Measurements from ENCODE around the gene PURA. TPM values are rescaled to one million over a fixed set of nuclear protein-coding genes. Genes with fewer than 3 reads are reported as not detected.

The PURA gene
- total and polyA plus RNA-seq, 2 of the 13 experiments (the other 11 are each of a cell fraction or from before 2014, with no cell fraction given): 2.0 to 5.0 TPM

DNA sequence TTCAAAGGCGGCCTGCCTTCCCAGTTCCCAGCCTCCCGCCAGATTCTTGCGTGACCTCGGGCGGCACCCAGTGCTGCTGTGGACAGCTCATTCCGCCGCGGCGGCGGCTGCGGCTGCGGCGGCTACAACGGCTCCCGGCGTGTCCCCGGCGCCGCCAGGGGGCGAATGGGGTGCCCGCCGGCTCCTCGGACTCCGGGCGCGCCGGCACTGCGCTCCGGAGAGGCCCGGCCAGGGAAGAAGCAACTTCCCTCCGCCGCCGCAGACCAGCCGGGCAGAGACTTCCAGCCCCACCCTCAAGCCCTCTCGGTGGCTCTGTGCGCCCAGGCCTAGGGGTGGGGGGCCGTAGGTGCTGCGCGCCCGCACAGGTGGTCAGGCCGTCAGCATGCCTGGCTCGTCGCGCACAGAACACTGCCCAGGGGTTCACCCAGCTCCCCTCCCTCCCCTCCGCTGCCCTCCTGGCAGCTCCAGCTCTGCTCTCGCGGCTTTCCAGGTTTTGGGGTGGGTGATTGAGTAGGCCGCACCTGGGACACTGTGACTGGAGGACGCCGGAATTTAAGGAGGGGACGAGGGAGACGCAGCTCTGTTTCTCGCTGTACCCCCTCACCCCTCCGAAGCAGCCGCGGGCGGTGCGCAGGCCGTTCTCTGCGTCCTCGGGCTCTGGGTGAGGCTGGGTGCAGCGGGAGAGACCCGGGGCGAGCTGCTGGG lies 32.1 kb downstream of the PURA start:
- H2AFZ ChIP-seq (ENCODE audit: low read length): no peak overlapping the region
- H4K20me1 ChIP-seq (ENCODE audit: insufficient read depth, low read length): peaks cover 19% of the 10 kb centered on the region
- H3K36me3 ChIP-seq (replicated peaks in 1 of 2; ENCODE audit: control insufficient read depth in 1 of 2, insufficient read depth in 2 of 2, low read length in 2 of 2): no peaks in the 10 kb centered on the region
- no TSS peak for BruUV-seq (replicated peaks)
- ATAC-seq: peak; percentile 90
- no peak overlapping the region for H3K27ac ChIP-seq (ENCODE audit: extremely low read length, insufficient read depth, low read length)
- intact Hi-C loops (cut with micrococcal nuclease; ENCODE audit: unreplicated experiment) (loop anchor here (1.0 kb wide), 1 partner anchor 11 kb away; no protein-coding TSS in a partner anchor), in situ Hi-C loops (cut with HindIII; ENCODE audit: extremely low pct_ligation_motif_present, low pct_unique_long_range_greater_than_20kb) (loop anchor here (5.0 kb wide), 1 partner anchor 359 kb away; no protein-coding TSS in a partner anchor)
- no peak for FAIRE-seq
- H3K9ac ChIP-seq (ENCODE audit: insufficient read depth, low read depth, low read length): peak overlapping the region; percentile 32; the same call in 1 of the 2 replicates
- H3K4me2 ChIP-seq (ENCODE audit: low read depth, low read length): peak overlapping the region; percentile 93
- ChIA-PET CTCF (ENCODE audit: low intra/inter-chr PET ratio, low total read pairs) (interaction anchor here (2.6 to 4.7 kb wide), 2 partner anchors 11 to 72 kb away, joined by 20 to 37 read pairs; no protein-coding TSS in a partner anchor), POLR2A (interaction anchor here (1.0 to 1.1 kb wide), 3 partner anchors 11 to 38 kb away, joined by 3 to 6 read pairs (median 3); no protein-coding TSS in a partner anchor)
- no peaks in the 10 kb centered on the region for H3K9me3 ChIP-seq (ENCODE audit: low read length)
- DNase-seq (ENCODE audit: low spot score): peak; percentile 38
- peaks cover 1 to 5% of the 10 kb centered on the region in 2 experiments; a peak in 1 of 5 replicates for H3K27me3 ChIP-seq (ENCODE audit: control insufficient read depth in 1 of 2, insufficient read depth in 2 of 2, low read length in 2 of 2)
- 18% methylated on average over 33 of the region's 64 CpGs for WGBS (ENCODE audit: low lambda C conversion rate)
- peaks cover 50% of the 10 kb centered on the region for H3K4me1 ChIP-seq (ENCODE audit: insufficient read depth, low read length)
- H3K79me2 ChIP-seq (ENCODE audit: insufficient read depth, low read length): no peaks in the 10 kb centered on the region
- H3K4me3 ChIP-seq (replicated peaks in 1 of 3; ENCODE audit: insufficient read depth in 1 of 3, low read depth in 2 of 3, low read length in 3 of 3): peak overlapping the region; percentile 49 to 69 (median 54); a peak in 4 of 6 replicates
- TF ChIP-seq, protein P1, sequence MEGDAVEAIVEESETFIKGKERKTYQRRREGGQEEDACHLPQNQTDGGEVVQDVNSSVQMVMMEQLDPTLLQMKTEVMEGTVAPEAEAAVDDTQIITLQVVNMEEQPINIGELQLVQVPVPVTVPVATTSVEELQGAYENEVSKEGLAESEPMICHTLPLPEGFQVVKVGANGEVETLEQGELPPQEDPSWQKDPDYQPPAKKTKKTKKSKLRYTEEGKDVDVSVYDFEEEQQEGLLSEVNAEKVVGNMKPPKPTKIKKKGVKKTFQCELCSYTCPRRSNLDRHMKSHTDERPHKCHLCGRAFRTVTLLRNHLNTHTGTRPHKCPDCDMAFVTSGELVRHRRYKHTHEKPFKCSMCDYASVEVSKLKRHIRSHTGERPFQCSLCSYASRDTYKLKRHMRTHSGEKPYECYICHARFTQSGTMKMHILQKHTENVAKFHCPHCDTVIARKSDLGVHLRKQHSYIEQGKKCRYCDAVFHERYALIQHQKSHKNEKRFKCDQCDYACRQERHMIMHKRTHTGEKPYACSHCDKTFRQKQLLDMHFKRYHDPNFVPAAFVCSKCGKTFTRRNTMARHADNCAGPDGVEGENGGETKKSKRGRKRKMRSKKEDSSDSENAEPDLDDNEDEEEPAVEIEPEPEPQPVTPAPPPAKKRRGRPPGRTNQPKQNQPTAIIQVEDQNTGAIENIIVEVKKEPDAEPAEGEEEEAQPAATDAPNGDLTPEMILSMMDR (CRISPR knock-in tag; IDR thresholded peaks at IDR 0.05): peak; percentile 76
- TF ChIP-seq KDM3A (CRISPR knock-in tag; IDR thresholded peaks at IDR 0.05; ENCODE audit: low read depth) (peak; percentile 67; the same call in 1 of the 2 replicates), CC2D1A (CRISPR knock-in tag; IDR thresholded peaks at IDR 0.05) (no peak), ZNF614 (CRISPR knock-in tag; IDR thresholded peaks at IDR 0.05; ENCODE audit: borderline replicate concordance) (0 out of 2 replicates have a peak, but pooled peaks have one; percentile 40), ZFX (CRISPR knock-in tag; IDR thresholded peaks at IDR 0.05; ENCODE audit: low read depth) (peak; percentile 51; the same call in 1 of the 2 replicates), ZNF205 (CRISPR knock-in tag; IDR thresholded peaks at IDR 0.05) (0 out of 2 replicates have a peak, but pooled peaks have one; percentile 57), RNF2 (conservative IDR thresholded peaks at IDR 0.05; ENCODE audit: low read depth) (0 out of 2 replicates have a peak, but pooled peaks have one; percentile 24), KDM5B (CRISPR knock-in tag; IDR thresholded peaks at IDR 0.05; ENCODE audit: borderline replicate concordance) (peak; percentile 78; the same call in 1 of the 2 replicates), TBP (CRISPR knock-in tag; IDR thresholded peaks at IDR 0.05) (no peak), ZNF629 (CRISPR knock-in tag; conservative IDR thresholded peaks at IDR 0.05) (no peak), ZNF564 (CRISPR knock-in tag; IDR thresholded peaks at IDR 0.05) (0 out of 2 replicates have a peak, but pooled peaks have one; percentile 26), ZNF3 (CRISPR knock-in tag; IDR thresholded peaks at IDR 0.05) (no peak), ZNF883 (CRISPR knock-in tag; IDR thresholded peaks at IDR 0.05; ENCODE audit: not compliant biosample characterization) (peak; percentile 18), SNAPC2 (CRISPR knock-in tag; IDR thresholded peaks at IDR 0.05) (no peak), SAP130 (CRISPR knock-in tag; IDR thresholded peaks at IDR 0.05; ENCODE audit: low read depth) (peak; percentile 32; the same call in 1 of the 2 replicates), ZSCAN29 (CRISPR knock-in tag; conservative IDR thresholded peaks at IDR 0.05) (no peak), HMGA1 (CRISPR knock-in tag; conservative IDR thresholded peaks at IDR 0.05) (no peak), HNRNPLL (IDR thresholded peaks at IDR 0.05; ENCODE audit: low read depth, low read length, poor library complexity, severe bottlenecking) (peak; percentile 63), SMARCE1 (IDR thresholded peaks at IDR 0.05; ENCODE audit: borderline replicate concordance) (no peak), HES4 (CRISPR knock-in tag; IDR thresholded peaks at IDR 0.05; ENCODE audit: borderline replicate concordance) (no peak), RAD21 (CRISPR knock-in tag; IDR thresholded peaks at IDR 0.05) (peak; percentile 89), SMAD3 (CRISPR knock-in tag; IDR thresholded peaks at IDR 0.05) (no peak), ZNF570 (CRISPR knock-in tag; IDR thresholded peaks at IDR 0.05; ENCODE audit: borderline replicate concordance) (no peak)
